ENCODE results near the gene RBFA. TPM values are rescaled to one million over a fixed set of nuclear protein-coding genes. Genes with fewer than 3 reads are reported as not detected.
"Not testable (repeated sequence)": the region's sequence is repeated elsewhere in the genome, so short reads cannot be mapped to it uniquely, and the experiment has no call there.

Gene RBFA
- total RNA-seq, 1 donor from 2014 or later: 23.3 TPM

- ATAC-seq (ENCODE audit: low read depth) (no peak), DNase-seq (no peak)
- intact Hi-C loops (cut with micrococcal nuclease): no loop called here
- Mint-ChIP-seq H3K27me3 (no peaks in the 10 kb centered on the region), H3K4me3 (no peak overlapping the region), H3K9me3 (peaks cover 15% of the 10 kb centered on the region), H3K4me1 (peaks cover 5% of the 10 kb centered on the region), H3K27ac (no peak overlapping the region), H3K36me3 (ENCODE audit: low read depth) (peaks cover 9% of the 10 kb centered on the region)
- ChIA-PET CTCF (no interaction called here), POLR2A (no interaction called here)
- TF ChIP-seq CTCF (IDR thresholded peaks at IDR 0.05): no peak
These were observed 31.8 kb upstream of the RBFA start for GRCh38 chr18:80002468-80002867.

GRCh38 chr18:80004600-80005342, 29.5 kb upstream of the RBFA start:
- DNase-seq (no peak), ATAC-seq (ENCODE audit: low read depth) (no peak)
- Mint-ChIP-seq H3K27me3 (no peaks in the 10 kb centered on the region), H3K27ac (peak overlapping the region; percentile 61), H3K9me3 (peaks cover 26% of the 10 kb centered on the region), H3K4me1 (peaks cover 5% of the 10 kb centered on the region), H3K4me3 (no peak overlapping the region), H3K36me3 (ENCODE audit: low read depth) (peaks cover 12% of the 10 kb centered on the region)
- TF ChIP-seq CTCF (IDR thresholded peaks at IDR 0.05): no peak
- POLR2A ChIA-PET: no interaction called here
- intact Hi-C loops (cut with micrococcal nuclease): no loop called here
- CTCF ChIA-PET: no interaction called here

- peaks cover 7% of the 10 kb centered on the region for H3K36me3 Mint-ChIP-seq (ENCODE audit: low read depth)
- POLR2A ChIA-PET: no interaction called here
- H3K9me3 Mint-ChIP-seq: peaks cover 27% of the 10 kb centered on the region
- no peak overlapping the region for H3K4me3 Mint-ChIP-seq
- CTCF ChIA-PET: no interaction called here
- H3K27ac Mint-ChIP-seq: no peak overlapping the region
- no peak for TF ChIP-seq CTCF (IDR thresholded peaks at IDR 0.05)
- intact Hi-C loops (cut with micrococcal nuclease): no loop called here
- DNase-seq (no peak), ATAC-seq (ENCODE audit: low read depth) (no peak)
- no peaks in the 10 kb centered on the region for H3K27me3 Mint-ChIP-seq
- H3K4me1 Mint-ChIP-seq: peaks cover 5% of the 10 kb centered on the region
These were observed 27.5 kb upstream of the RBFA start for GRCh38 chr18:80006724-80007123.

GRCh38 chr18:80009661-80010550, 24.3 kb upstream of the RBFA start:
- Mint-ChIP-seq H3K9me3 (peaks cover 40% of the 10 kb centered on the region), H3K4me1 (peaks cover under 1% of the 10 kb centered on the region), H3K27me3 (no peaks in the 10 kb centered on the region), H3K36me3 (ENCODE audit: low read depth) (peaks cover 12% of the 10 kb centered on the region), H3K4me3 (no peak overlapping the region), H3K27ac (no peak overlapping the region)
- ATAC-seq (ENCODE audit: low read depth) (no peak), DNase-seq (no peak)
- ChIA-PET CTCF (no interaction called here), POLR2A (no interaction called here)
- no peak for TF ChIP-seq CTCF (IDR thresholded peaks at IDR 0.05)
- intact Hi-C loops (cut with micrococcal nuclease): no loop called here

GRCh38 chr18:80010551-80010906, 23.7 kb upstream of the RBFA start:
- H3K4me1 Mint-ChIP-seq: no peaks in the 10 kb centered on the region
- POLR2A ChIA-PET: no interaction called here
- intact Hi-C loops (cut with micrococcal nuclease): no loop called here
- H3K36me3 Mint-ChIP-seq (ENCODE audit: low read depth): peaks cover 12% of the 10 kb centered on the region
- DNase-seq (no peak), ATAC-seq (ENCODE audit: low read depth) (no peak)
- H3K9me3 Mint-ChIP-seq: peaks cover 40% of the 10 kb centered on the region
- no peak overlapping the region for H3K4me3 Mint-ChIP-seq
- no peak for TF ChIP-seq CTCF (IDR thresholded peaks at IDR 0.05)
- CTCF ChIA-PET: no interaction called here
- H3K27ac Mint-ChIP-seq: no peak overlapping the region
- H3K27me3 Mint-ChIP-seq: no peaks in the 10 kb centered on the region

- DNase-seq; intact Hi-C loops (cut with micrococcal nuclease); H3K27ac Mint-ChIP-seq; H3K4me1 Mint-ChIP-seq; H3K27me3 Mint-ChIP-seq; H3K4me3 Mint-ChIP-seq; CTCF ChIA-PET; ATAC-seq (ENCODE audit: low read depth); POLR2A ChIA-PET: not testable (repeated sequence)
- peaks cover 12% of the 10 kb centered on the region for H3K36me3 Mint-ChIP-seq (ENCODE audit: low read depth)
- H3K9me3 Mint-ChIP-seq: peaks cover 38% of the 10 kb centered on the region
These were observed 22.6 kb upstream of the RBFA start for GRCh38 chr18:80011496-80012137.

Data from activated B cell treated with CpG ODN at 0.5 μM for 24 hours (primary cell).